HepG2 (cell line): ENCODE measurements around the gene RAN. TPM values are rescaled to one million over a fixed set of nuclear protein-coding genes. Genes with fewer than 3 reads are reported as not detected.

ENCODE experiments used
- CREM ChIP-seq, 2 experiments: sonication (generic) in 1 of 2; formaldehyde crosslinking in 1 of 2; IDR thresholded peaks; 2 replicates each; pipeline versions ENCODE4 v1.4.0 to v1.6.1; 2016 to 2020; ENCODE audit warnings: antibody characterized with exemption in 1 of 2, mild to moderate bottlenecking in 1 of 2, missing genetic modification reagents in 1 of 2
- FOXA1 ChIP-seq, 2 experiments: fragments of 450-650 bp in 1 of 2; sonication (generic) in 1 of 2; formaldehyde crosslinking in 1 of 2; IDR thresholded peaks; 2 replicates each; pipeline versions ENCODE4 v1.4.0 to v1.6.1; 2016 to 2020; ENCODE audit warnings: missing genetic modification reagents in 1 of 2
- FOXA3 ChIP-seq: IDR thresholded peaks from 2 replicates; pipeline ENCODE4 v1.6.1; 2016; ENCODE audit warnings: missing genetic modification reagents, missing compliant biosample characterization
- GABPB1 ChIP-seq: IDR thresholded peaks from 2 replicates; pipeline ENCODE4 v1.6.1; 2016; ENCODE audit warnings: mild to moderate bottlenecking, missing genetic modification reagents, moderate library complexity, missing compliant biosample characterization
- HOXA5 ChIP-seq: sonication (generic); formaldehyde crosslinking; IDR thresholded peaks from 2 replicates; pipeline ENCODE4 v1.4.0; 2020; ENCODE audit warnings: missing genetic modification reagents
- IKZF1 ChIP-seq: fragments of 450-650 bp; IDR thresholded peaks from 2 replicates; pipeline ENCODE4 v1.7.1; 2016
- NFKB2 ChIP-seq: sonication (generic); formaldehyde crosslinking; IDR thresholded peaks from 2 replicates; pipeline ENCODE4 v1.4.0; 2020; ENCODE audit warnings: missing genetic modification reagents, borderline replicate concordance
- NRL ChIP-seq: sonication (generic); formaldehyde crosslinking; IDR thresholded peaks from 2 replicates; pipeline ENCODE4 v1.5.0; 2020; ENCODE audit warnings: missing genetic modification reagents, mild to moderate bottlenecking, moderate library complexity, borderline replicate concordance
- RNF2 ChIP-seq: fragments of 450-650 bp; conservative IDR thresholded peaks from 2 replicates; pipeline ENCODE4 v1.6.1; 2016; ENCODE audit warnings: low read depth
- RXRB ChIP-seq: IDR thresholded peaks from 2 replicates; pipeline ENCODE4 v1.6.1; 2016; ENCODE audit warnings: borderline replicate concordance, missing genetic modification reagents, missing compliant biosample characterization
- SAFB2 ChIP-seq: sonication (generic); formaldehyde crosslinking; IDR thresholded peaks from 2 replicates; pipeline ENCODE4 v1.5.1; 2020; ENCODE audit warnings: missing genetic modification reagents, low read depth, mild to moderate bottlenecking, borderline replicate concordance
- TAF1 ChIP-seq: sonication (generic); formaldehyde crosslinking; IDR thresholded peaks from 2 replicates; pipeline ENCODE4 v1.4.0; 2020; ENCODE audit warnings: missing genetic modification reagents
- XRCC5 ChIP-seq: fragments of 200-400 bp; formaldehyde crosslinking; optimal IDR thresholded peaks from 2 replicates; pipeline ENCODE3; 2017; ENCODE audit warnings: mild to moderate bottlenecking, low read length
- ZFP41 ChIP-seq: sonication (generic); formaldehyde crosslinking; IDR thresholded peaks from 2 replicates; pipeline ENCODE4 v1.4.0; 2020; ENCODE audit warnings: mild to moderate bottlenecking, missing genetic modification reagents, borderline replicate concordance
- ZFX ChIP-seq: sonication (generic); formaldehyde crosslinking; IDR thresholded peaks from 2 replicates; pipeline ENCODE4 v1.4.0; 2020; ENCODE audit warnings: mild to moderate bottlenecking, low read depth, missing genetic modification reagents, moderate library complexity
- ZNF124 ChIP-seq: sonication (generic); formaldehyde crosslinking; IDR thresholded peaks from 2 replicates; pipeline ENCODE4 v1.4.0; 2020; ENCODE audit warnings: missing genetic modification reagents
- ZNF317 ChIP-seq: sonication (generic); formaldehyde crosslinking; IDR thresholded peaks from 2 replicates; pipeline ENCODE4 v1.5.0; 2020; ENCODE audit warnings: mild to moderate bottlenecking, missing genetic modification reagents
- ZNF501 ChIP-seq: sonication (generic); formaldehyde crosslinking; IDR thresholded peaks from 2 replicates; pipeline ENCODE4 v1.5.1; 2020; ENCODE audit warnings: mild to moderate bottlenecking, moderate library complexity, missing genetic modification reagents
- ZNF761 ChIP-seq: sonication (generic); formaldehyde crosslinking; conservative IDR thresholded peaks from 2 replicates; pipeline ENCODE4 v1.4.0; 2020; ENCODE audit warnings: mild to moderate bottlenecking, missing genetic modification reagents
- polyA plus RNA-seq, 8 experiments: library from polyadenylated mRNA; depleted of rRNA in 3 of 8; stranded (reverse) in 7 of 8; unstranded in 1 of 8; fragments of >200 nt; fragmentation: Illumina TruSeq in 4 of 8; extraction: Trizol in 4 of 8; gene quantifications; 2 replicates each; pipeline versions ENCODE4 v1.2.1 to v1.2.3, GENCODE V29; 2011 to 2016; ENCODE audit warnings: low read depth in 4 of 8, missing spikeins in 1 of 8, mixed read lengths in 1 of 8; ENCODE audit not compliant: insufficient read depth in 1 of 8
- total RNA-seq, 5 experiments: library from RNA; depleted of rRNA; stranded (reverse); fragments of >200 nt; fragmentation: Illumina TruSeq; extraction: Trizol; gene quantifications; 2 replicates each; pipeline ENCODE4 v1.2.3, GENCODE V29; 2016; ENCODE audit warnings: low read depth in 1 of 5
- TF ChIP-seq, protein P1 (sequence below): sonication (generic); formaldehyde crosslinking; IDR thresholded peaks from 2 replicates; pipeline ENCODE4 v1.4.0; 2020; ENCODE audit warnings: missing genetic modification reagents
- TF ChIP-seq, protein P2 (sequence below): sonication (generic); formaldehyde crosslinking; IDR thresholded peaks from 2 replicates; pipeline ENCODE4 v1.8.0; 2022; ENCODE audit warnings: mild to moderate bottlenecking, missing genetic modification reagents, borderline replicate concordance
- TF ChIP-seq, protein P3 (sequence below): sonication (generic); formaldehyde crosslinking; IDR thresholded peaks from 2 replicates; pipeline ENCODE4 v1.4.0; 2020; ENCODE audit warnings: missing genetic modification reagents, borderline replicate concordance
- TF ChIP-seq, protein P4 (sequence below): sonication (generic); formaldehyde crosslinking; IDR thresholded peaks from 2 replicates; pipeline ENCODE4 v1.5.0; 2020; ENCODE audit warnings: missing genetic modification reagents, mild to moderate bottlenecking, borderline replicate concordance

RAN gene
- total and polyA plus RNA-seq, 2 of the 13 experiments (the other 11 are each of a cell fraction or from before 2014, with no cell fraction given): 1,335 to 1,630 TPM

DNA sequence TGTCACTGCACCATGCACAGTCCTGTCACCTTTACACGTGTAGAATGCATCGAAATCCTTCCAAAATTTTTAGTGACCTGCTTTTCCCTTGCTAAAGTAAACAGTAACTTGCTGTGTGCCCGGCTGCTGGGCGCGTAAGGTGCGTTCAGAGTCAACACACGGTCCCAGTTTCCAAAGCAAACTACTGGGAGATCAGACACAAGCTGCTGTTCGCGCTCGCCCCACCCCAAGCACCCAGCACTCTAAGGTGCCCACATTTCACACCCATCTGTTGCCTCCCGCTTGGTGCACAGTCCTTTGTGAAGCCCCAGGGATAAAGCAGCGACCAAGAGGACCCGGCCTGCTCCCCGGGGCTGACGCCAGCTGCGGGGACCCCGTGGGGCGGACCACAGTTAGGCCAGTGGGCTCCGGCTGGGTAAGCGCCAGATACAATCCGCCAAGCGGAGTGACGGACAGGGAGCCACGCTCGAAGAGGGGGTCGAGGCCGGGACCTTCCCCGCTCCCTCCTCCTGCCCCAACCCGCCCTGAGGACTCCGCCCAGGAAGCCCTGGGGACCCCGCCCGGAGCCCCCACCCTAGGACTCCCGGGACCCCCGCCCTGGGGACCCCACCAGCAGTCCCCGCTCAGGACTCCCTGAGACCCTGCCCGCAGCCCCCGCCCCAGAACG is 33.4 kb upstream of the RAN start (continued):
- TF ChIP-seq XRCC5 (peak; percentile 32), ZFX (CRISPR knock-in tag) (peak; percentile 23; the same call in 1 of the 2 replicates), SAFB2 (CRISPR knock-in tag) (no peak), ZNF501 (CRISPR knock-in tag) (peak; percentile 31; the same call in 1 of the 2 replicates), NRL (peak; percentile 61; the same call in 1 of the 2 replicates), ZNF124 (CRISPR knock-in tag) (0 out of 2 replicates have a peak, but pooled peaks have one; percentile 20), HOXA5 (no peak), ZNF761 (CRISPR knock-in tag) (no peak), RNF2 (no peak), IKZF1 (no peak), ZNF317 (CRISPR knock-in tag) (no peak), TAF1 (CRISPR knock-in tag) (peak; percentile 38; the same call in 1 of the 2 replicates), FOXA3 (CRISPR knock-in tag) (0 out of 2 replicates have a peak, but pooled peaks have one; percentile 31), NFKB2 (CRISPR knock-in tag) (0 out of 2 replicates have a peak, but pooled peaks have one; percentile 35), CREM (IDR thresholded peaks at IDR 0.05) (no peak), CREM (CRISPR knock-in tag; IDR thresholded peaks at IDR 0.05) (no peak), GABPB1 (0 out of 2 replicates have a peak, but pooled peaks have one; percentile 29), ZFP41 (CRISPR knock-in tag) (no peak), RXRB (CRISPR knock-in tag) (0 out of 2 replicates have a peak, but pooled peaks have one; percentile 32), FOXA1 (IDR thresholded peaks at IDR 0.05) (no peak), FOXA1 (CRISPR knock-in tag; IDR thresholded peaks at IDR 0.05) (peak; percentile 57; the same call in 1 of the 2 replicates)
- TF ChIP-seq, protein P1, sequence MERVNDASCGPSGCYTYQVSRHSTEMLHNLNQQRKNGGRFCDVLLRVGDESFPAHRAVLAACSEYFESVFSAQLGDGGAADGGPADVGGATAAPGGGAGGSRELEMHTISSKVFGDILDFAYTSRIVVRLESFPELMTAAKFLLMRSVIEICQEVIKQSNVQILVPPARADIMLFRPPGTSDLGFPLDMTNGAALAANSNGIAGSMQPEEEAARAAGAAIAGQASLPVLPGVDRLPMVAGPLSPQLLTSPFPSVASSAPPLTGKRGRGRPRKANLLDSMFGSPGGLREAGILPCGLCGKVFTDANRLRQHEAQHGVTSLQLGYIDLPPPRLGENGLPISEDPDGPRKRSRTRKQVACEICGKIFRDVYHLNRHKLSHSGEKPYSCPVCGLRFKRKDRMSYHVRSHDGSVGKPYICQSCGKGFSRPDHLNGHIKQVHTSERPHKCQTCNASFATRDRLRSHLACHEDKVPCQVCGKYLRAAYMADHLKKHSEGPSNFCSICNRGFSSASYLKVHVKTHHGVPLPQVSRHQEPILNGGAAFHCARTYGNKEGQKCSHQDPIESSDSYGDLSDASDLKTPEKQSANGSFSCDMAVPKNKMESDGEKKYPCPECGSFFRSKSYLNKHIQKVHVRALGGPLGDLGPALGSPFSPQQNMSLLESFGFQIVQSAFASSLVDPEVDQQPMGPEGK (CRISPR knock-in tag): peak; percentile 40; the same call in 1 of the 2 replicates
- TF ChIP-seq, protein P2, sequence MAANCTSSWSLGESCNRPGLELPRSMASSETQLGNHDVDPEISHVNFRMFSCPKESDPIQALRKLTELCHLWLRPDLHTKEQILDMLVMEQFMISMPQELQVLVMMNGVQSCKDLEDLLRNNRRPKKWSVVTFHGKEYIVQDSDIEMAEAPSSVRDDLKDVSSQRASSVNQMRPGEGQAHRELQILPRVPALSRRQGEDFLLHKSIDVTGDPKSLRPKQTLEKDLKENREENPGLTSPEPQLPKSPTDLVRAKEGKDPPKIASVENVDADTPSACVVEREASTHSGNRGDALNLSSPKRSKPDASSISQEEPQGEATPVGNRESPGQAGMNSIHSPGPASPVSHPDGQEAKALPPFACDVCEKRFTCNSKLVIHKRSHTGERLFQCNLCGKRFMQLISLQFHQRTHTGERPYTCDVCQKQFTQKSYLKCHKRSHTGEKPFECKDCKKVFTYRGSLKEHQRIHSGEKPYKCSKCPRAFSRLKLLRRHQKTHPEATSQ: no peak
- TF ChIP-seq, protein P3, sequence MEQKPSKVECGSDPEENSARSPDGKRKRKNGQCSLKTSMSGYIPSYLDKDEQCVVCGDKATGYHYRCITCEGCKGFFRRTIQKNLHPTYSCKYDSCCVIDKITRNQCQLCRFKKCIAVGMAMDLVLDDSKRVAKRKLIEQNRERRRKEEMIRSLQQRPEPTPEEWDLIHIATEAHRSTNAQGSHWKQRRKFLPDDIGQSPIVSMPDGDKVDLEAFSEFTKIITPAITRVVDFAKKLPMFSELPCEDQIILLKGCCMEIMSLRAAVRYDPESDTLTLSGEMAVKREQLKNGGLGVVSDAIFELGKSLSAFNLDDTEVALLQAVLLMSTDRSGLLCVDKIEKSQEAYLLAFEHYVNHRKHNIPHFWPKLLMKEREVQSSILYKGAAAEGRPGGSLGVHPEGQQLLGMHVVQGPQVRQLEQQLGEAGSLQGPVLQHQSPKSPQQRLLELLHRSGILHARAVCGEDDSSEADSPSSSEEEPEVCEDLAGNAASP (CRISPR knock-in tag): peak; percentile 10; the same call in 1 of the 2 replicates
- TF ChIP-seq, protein P4, sequence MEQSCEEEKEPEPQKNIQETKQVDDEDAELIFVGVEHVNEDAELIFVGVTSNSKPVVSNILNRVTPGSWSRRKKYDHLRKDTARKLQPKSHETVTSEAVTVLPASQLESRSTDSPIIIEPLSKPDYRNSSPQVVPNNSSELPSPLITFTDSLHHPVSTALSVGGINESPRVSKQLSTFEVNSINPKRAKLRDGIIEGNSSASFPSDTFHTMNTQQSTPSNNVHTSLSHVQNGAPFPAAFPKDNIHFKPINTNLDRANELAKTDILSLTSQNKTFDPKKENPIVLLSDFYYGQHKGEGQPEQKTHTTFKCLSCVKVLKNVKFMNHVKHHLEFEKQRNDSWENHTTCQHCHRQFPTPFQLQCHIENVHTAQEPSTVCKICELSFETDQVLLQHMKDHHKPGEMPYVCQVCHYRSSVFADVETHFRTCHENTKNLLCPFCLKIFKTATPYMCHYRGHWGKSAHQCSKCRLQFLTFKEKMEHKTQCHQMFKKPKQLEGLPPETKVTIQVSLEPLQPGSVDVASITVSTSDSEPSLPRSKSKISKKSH (CRISPR knock-in tag): peak; percentile 68
